SU-DHL-6 (cell line): ENCODE data around the gene ORM2.
A peak's percentile ranks its signal among the peaks of the same experiment; 100 is the strongest.

Experiments
- H2AFZ ChIP-seq: fragments of 200-600 bp; sonication (generic); 2 replicates; pipeline ENCODE4 v1.6.1; 2014; ENCODE audit warnings: low read depth, mild to moderate bottlenecking, moderate library complexity, mixed read lengths, antibody characterized with exemption, low read length; ENCODE audit not compliant: severe bottlenecking
- H3F3A ChIP-seq: fragments of 200-600 bp; shearing (Covaris generic); 2 replicates; pipeline ENCODE4 v1.6.0; 2016; ENCODE audit warnings: antibody characterized with exemption, mild to moderate bottlenecking; ENCODE audit not compliant: insufficient read depth
- H3K27ac ChIP-seq: fragments of 200-600 bp; sonication (generic); 2 replicates; pipeline ENCODE4 v1.5.1; 2016; ENCODE audit warnings: low read depth, mild to moderate bottlenecking, low read length, moderate library complexity, mixed read lengths
- H3K27me3 ChIP-seq: fragments of 200-600 bp; sonication (generic), shearing (Covaris generic); 2 replicates; pipeline ENCODE4 v1.6.0; 2014; ENCODE audit warnings: mild to moderate bottlenecking, low read length
- H3K36me3 ChIP-seq: fragments of 200-600 bp; sonication (generic); 2 replicates; pipeline ENCODE4 v1.6.1; 2014; ENCODE audit warnings: mild to moderate bottlenecking, low read length, mixed read lengths
- H3K4me2 ChIP-seq: fragments of 300-600, 200-600 bp; shearing (Covaris generic), sonication (generic); 2 replicates; pipeline ENCODE4 v1.6.0; 2014; ENCODE audit warnings: low read length, low read depth, mild to moderate bottlenecking; ENCODE audit not compliant: poor library complexity, severe bottlenecking
- H3K4me3 ChIP-seq: fragments of 200-600 bp; sonication (generic); 2 replicates; pipeline ENCODE4 v1.5.1; 2014; ENCODE audit warnings: antibody characterized with exemption, low read length, mild to moderate bottlenecking, mixed read lengths; ENCODE audit not compliant: insufficient read depth, poor library complexity, severe bottlenecking
- H3K79me2 ChIP-seq: fragments of 200-600 bp; sonication (generic); 2 replicates; pipeline ENCODE4 v1.6.1; 2014; ENCODE audit warnings: mild to moderate bottlenecking, low read length, moderate library complexity; ENCODE audit not compliant: insufficient read depth
- H3K9ac ChIP-seq: fragments of 200-600 bp; sonication (generic); 2 replicates; pipeline ENCODE4 v1.7.0; 2014; ENCODE audit warnings: mild to moderate bottlenecking, low read length
- H3K9me2 ChIP-seq: fragments of 200-600 bp; sonication (generic); replicated peaks from 2 replicates; pipeline ENCODE4 v1.6.1; 2014; ENCODE audit warnings: low read length; ENCODE audit not compliant: insufficient read depth
- H3K9me3 ChIP-seq: fragments of 200-600 bp; sonication (generic); 2 replicates; pipeline ENCODE4 v1.6.1; 2014; ENCODE audit warnings: low read length, mixed read lengths; ENCODE audit not compliant: insufficient read depth
- H4K20me1 ChIP-seq: fragments of 200-600 bp; sonication (generic); 2 replicates; pipeline ENCODE4 v1.6.1; 2014; ENCODE audit warnings: low read depth, mild to moderate bottlenecking, antibody characterized with exemption, low read length, moderate library complexity, mixed read lengths
- CTCF ChIP-seq: fragments of 200-600 bp; sonication (generic); IDR thresholded peaks from one replicate; pipeline ENCODE4 v1.5.1; 2017; ENCODE audit warnings: antibody characterized with exemption, mild to moderate bottlenecking, low read length, moderate library complexity; ENCODE audit not compliant: insufficient read depth, poor library complexity, severe bottlenecking
- EZH2phosphoT487 ChIP-seq: fragments of 200-600 bp; sonication (generic), shearing (Covaris generic); conservative IDR thresholded peaks from 2 replicates; pipeline ENCODE4 v1.6.1; 2018; ENCODE audit warnings: mild to moderate bottlenecking, antibody characterized with exemption, low read length, moderate library complexity, mixed read lengths

ORM2 gene

GRCh38 chr9:114291064-114291474 lies 38.6 kb upstream of the ORM2 start:
- Histone ChIP-seq H2AFZ (no peak overlapping the region), H3K9me2 (no peaks in the 10 kb centered on the region), H3K79me2 (no peaks in the 10 kb centered on the region), H3K9ac (no peak overlapping the region), H3K4me2 (no peak overlapping the region), H3K4me3 (no peak overlapping the region), H3K27me3 (no peaks in the 10 kb centered on the region), H3K27ac (no peak overlapping the region), H4K20me1 (no peaks in the 10 kb centered on the region), H3F3A (no peaks in the 10 kb centered on the region), H3K9me3 (peaks cover 9% of the 10 kb centered on the region; the same call in 1 of the 2 replicates), H3K36me3 (no peaks in the 10 kb centered on the region)
- TF ChIP-seq EZH2phosphoT487 = no peak
- peak; percentile 75 for TF ChIP-seq CTCF

GRCh38 chr9:114291886-114292590 lies 37.6 kb upstream of the ORM2 start:
- no peak overlapping the region for H3K27ac ChIP-seq
- no peaks in the 10 kb centered on the region for H4K20me1 ChIP-seq
- H3K9me3 ChIP-seq = peaks cover 9% of the 10 kb centered on the region; the same call in 1 of the 2 replicates
- no peak overlapping the region for H3K9ac ChIP-seq
- TF ChIP-seq CTCF (no peak), EZH2phosphoT487 (no peak)
- H3K4me2 ChIP-seq = no peak overlapping the region
- H2AFZ ChIP-seq = no peak overlapping the region
- H3K9me2 ChIP-seq = no peaks in the 10 kb centered on the region
- H3K27me3 ChIP-seq = no peaks in the 10 kb centered on the region
- no peak overlapping the region for H3K4me3 ChIP-seq
- H3K79me2 ChIP-seq = no peaks in the 10 kb centered on the region
- no peaks in the 10 kb centered on the region for H3K36me3 ChIP-seq
- H3F3A ChIP-seq = no peaks in the 10 kb centered on the region

- H3K4me2 ChIP-seq = no peak overlapping the region
- no peaks in the 10 kb centered on the region for H3K9me2 ChIP-seq
- H2AFZ ChIP-seq = no peak overlapping the region
- H3K79me2 ChIP-seq = no peaks in the 10 kb centered on the region
- no peaks in the 10 kb centered on the region for H3K27me3 ChIP-seq
- H3K27ac ChIP-seq = no peak overlapping the region
- H3F3A ChIP-seq = no peaks in the 10 kb centered on the region
- H3K36me3 ChIP-seq = no peaks in the 10 kb centered on the region
- TF ChIP-seq EZH2phosphoT487 (no peak), CTCF (no peak)
- no peak overlapping the region for H3K4me3 ChIP-seq
- peaks cover 9% of the 10 kb centered on the region; the same call in 1 of the 2 replicates for H3K9me3 ChIP-seq
- H3K9ac ChIP-seq = no peak overlapping the region
- H4K20me1 ChIP-seq = no peaks in the 10 kb centered on the region
These were observed 35.0 kb upstream of the ORM2 start for GRCh38 chr9:114294664-114295063.
